Ectodermal cell (in vitro differentiated cells): ENCODE data around the gene BEX3.
"Not testable (repeated sequence)": the region's sequence is repeated elsewhere in the genome, so short reads cannot be mapped to it uniquely, and the experiment has no call there.

Source experiments
- H3K27ac ChIP-seq: 2 replicates; pipeline ENCODE4 v1.7.0; 2013; ENCODE audit warnings: mild to moderate bottlenecking, low read depth, low read length; ENCODE audit not compliant: insufficient read depth, poor library complexity, severe bottlenecking
- H3K27me3 ChIP-seq: 2 replicates; pipeline ENCODE4 v1.7.0; 2013; ENCODE audit warnings: mild to moderate bottlenecking, low read length; ENCODE audit not compliant: insufficient read depth, control insufficient read depth, poor library complexity, severe bottlenecking
- H3K36me3 ChIP-seq: one replicate; pipeline ENCODE4 v1.7.0; 2013; ENCODE audit warnings: low read length; ENCODE audit not compliant: control insufficient read depth, insufficient read depth
- H3K4me1 ChIP-seq: one replicate; pipeline ENCODE4 v1.7.0; 2013; ENCODE audit warnings: low read length; ENCODE audit not compliant: control insufficient read depth, insufficient read depth
- H3K4me3 ChIP-seq: 2 replicates; pipeline ENCODE4 v1.7.0; 2013; ENCODE audit warnings: low read depth, low read length, control low read depth; ENCODE audit not compliant: insufficient read depth
- H3K9me3 ChIP-seq: 2 replicates; pipeline ENCODE4 v1.7.0; 2013; ENCODE audit warnings: mild to moderate bottlenecking, low read length, moderate library complexity; ENCODE audit not compliant: control insufficient read depth
- WGBS, 2 experiments: methylation state at CpG; one replicate each; pipeline ENCODE4 v1.1.7; 2013; ENCODE audit warnings: missing lambda C conversion rate in 2 of 2; 5-methylcytosine and 5-hydroxymethylcytosine counted together

Gene BEX3

GRCh38 chrX:103357871-103358270 is 18.5 kb upstream of the BEX3 start:
- no peaks in the 10 kb centered on the region for H3K36me3 ChIP-seq
- no peaks in the 10 kb centered on the region for H3K9me3 ChIP-seq
- WGBS, 2 experiments = 80% methylated on average over 1 of the region's 2 CpGs; no CpG with 5 or more reads in 1 of the 2 experiments
- peak overlapping the region; percentile 69 for H3K4me3 ChIP-seq
- H3K27me3 ChIP-seq = no peaks in the 10 kb centered on the region
- no peaks in the 10 kb centered on the region for H3K4me1 ChIP-seq
- no peak overlapping the region for H3K27ac ChIP-seq

GRCh38 chrX:103359605-103360004 is 16.7 kb upstream of the BEX3 start:
- not testable (repeated sequence) for H3K27ac ChIP-seq, H3K36me3 ChIP-seq, H3K4me3 ChIP-seq, H3K9me3 ChIP-seq, H3K4me1 ChIP-seq, H3K27me3 ChIP-seq
- 80 to 92% methylated on average over 3 of the region's 3 CpGs for WGBS, 2 experiments

DNA sequence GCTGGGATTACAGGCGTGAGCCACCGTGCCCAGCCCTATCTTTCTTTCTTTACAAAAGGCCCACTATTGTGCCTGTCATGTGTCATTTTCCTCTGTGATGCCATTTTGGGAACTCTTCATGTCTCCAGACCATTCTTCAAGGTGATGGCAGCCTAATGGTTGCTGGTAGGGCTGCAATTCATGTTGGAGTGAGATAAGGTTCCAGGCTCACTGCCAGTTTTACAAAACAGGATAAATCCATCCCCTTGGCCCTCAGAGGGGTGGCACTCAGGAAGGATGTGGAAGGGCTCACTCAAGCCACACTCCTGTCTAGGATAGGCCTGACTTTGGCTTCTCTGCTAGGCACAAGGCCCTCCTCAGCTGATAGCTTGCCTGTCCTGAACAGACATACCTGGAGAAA is 16.2 kb upstream of the BEX3 start:
- H3K4me3 ChIP-seq = no peak overlapping the region
- H3K4me1 ChIP-seq = no peaks in the 10 kb centered on the region
- no peaks in the 10 kb centered on the region for H3K9me3 ChIP-seq
- H3K27me3 ChIP-seq = no peaks in the 10 kb centered on the region
- H3K36me3 ChIP-seq = no peaks in the 10 kb centered on the region
- H3K27ac ChIP-seq = no peak overlapping the region
- 95% methylated on average over 2 of the region's 2 CpGs for WGBS, 2 experiments

DNA sequence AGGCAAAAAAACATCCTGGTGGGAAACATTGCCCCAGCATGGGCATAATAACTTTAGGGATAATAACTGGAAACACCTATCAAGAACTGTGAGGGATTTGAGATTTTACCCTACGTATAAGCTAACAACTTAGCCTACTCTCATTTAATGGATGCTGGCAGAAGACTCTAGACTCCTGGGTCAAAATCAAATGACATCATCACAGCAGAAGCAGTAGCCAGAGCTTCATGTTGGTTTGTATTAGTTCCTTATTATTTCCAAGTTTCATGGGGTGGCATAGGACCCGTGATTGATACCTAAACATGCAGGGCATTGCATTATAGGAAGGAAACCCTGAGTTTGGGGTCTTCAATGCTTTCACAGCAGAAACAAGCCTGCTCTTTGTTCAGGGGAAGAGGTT is 15.4 kb upstream of the BEX3 start:
- H3K9me3 ChIP-seq = no peaks in the 10 kb centered on the region
- H3K27ac ChIP-seq = no peak overlapping the region
- WGBS, 2 experiments = 95 to 96% methylated on average over 2 of the region's 2 CpGs
- H3K36me3 ChIP-seq = no peaks in the 10 kb centered on the region
- H3K4me3 ChIP-seq = no peak overlapping the region
- H3K27me3 ChIP-seq = no peaks in the 10 kb centered on the region
- no peaks in the 10 kb centered on the region for H3K4me1 ChIP-seq

GRCh38 chrX:103361798-103362197 is 14.5 kb upstream of the BEX3 start:
- H3K9me3 ChIP-seq = no peaks in the 10 kb centered on the region
- 22% methylated on average over 1 of the region's 1 CpG; no CpG with 5 or more reads in 1 of the 2 experiments for WGBS, 2 experiments
- H3K27me3 ChIP-seq = no peaks in the 10 kb centered on the region
- H3K4me3 ChIP-seq = no peak overlapping the region
- H3K36me3 ChIP-seq = no peaks in the 10 kb centered on the region
- no peaks in the 10 kb centered on the region for H3K4me1 ChIP-seq
- H3K27ac ChIP-seq = no peak overlapping the region

GRCh38 chrX:103362474-103362873 is 13.9 kb upstream of the BEX3 start:
- Histone ChIP-seq H3K36me3 (no peaks in the 10 kb centered on the region), H3K9me3 (no peaks in the 10 kb centered on the region), H3K4me1 (no peaks in the 10 kb centered on the region), H3K4me3 (no peak overlapping the region), H3K27ac (no peak overlapping the region), H3K27me3 (no peaks in the 10 kb centered on the region)
- WGBS, 2 experiments = 33% methylated on average over 1 of the region's 1 CpG; no CpG with 5 or more reads in 1 of the 2 experiments

- H3K4me1 ChIP-seq = no peaks in the 10 kb centered on the region
- no peaks in the 10 kb centered on the region for H3K9me3 ChIP-seq
- H3K4me3 ChIP-seq = no peak overlapping the region
- no peak overlapping the region for H3K27ac ChIP-seq
- H3K27me3 ChIP-seq = no peaks in the 10 kb centered on the region
- H3K36me3 ChIP-seq = no peaks in the 10 kb centered on the region
- 90 to 100% methylated on average over 2 of the region's 2 CpGs for WGBS, 2 experiments
Observed at GRCh38 chrX:103363046-103363445, 13.3 kb upstream of the BEX3 start.

GRCh38 chrX:103367502-103367901 is 8.8 kb upstream of the BEX3 start:
- Histone ChIP-seq H3K36me3 (no peaks in the 10 kb centered on the region), H3K4me1 (no peaks in the 10 kb centered on the region), H3K27me3 (no peaks in the 10 kb centered on the region), H3K27ac (no peak overlapping the region), H3K4me3 (no peak overlapping the region), H3K9me3 (no peaks in the 10 kb centered on the region)
- WGBS, 2 experiments = 71 to 75% methylated on average over 1 of the region's 1 CpG

DNA sequence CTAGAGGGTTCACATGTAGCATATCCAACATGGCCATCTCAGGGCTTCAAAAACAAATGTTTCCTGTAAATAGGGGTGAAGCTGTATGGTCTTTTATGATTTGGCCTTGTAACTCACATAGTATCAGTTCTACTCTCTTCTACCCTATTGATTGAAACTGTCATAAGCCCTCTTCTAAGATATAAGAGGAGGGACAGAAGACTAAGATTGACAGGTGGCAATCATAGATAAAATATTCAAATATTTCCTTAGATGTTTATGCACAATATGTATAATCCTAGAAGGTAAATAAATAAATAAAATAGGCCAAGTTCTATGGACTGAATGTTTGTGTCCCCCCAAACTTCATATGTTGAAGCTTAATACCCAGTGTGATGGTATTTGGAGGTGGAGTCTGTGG is 6.9 kb upstream of the BEX3 start:
- no peaks in the 10 kb centered on the region for H3K36me3 ChIP-seq
- H3K27me3 ChIP-seq = no peaks in the 10 kb centered on the region
- H3K27ac ChIP-seq = no peak overlapping the region
- no peaks in the 10 kb centered on the region for H3K9me3 ChIP-seq
- no peak overlapping the region for H3K4me3 ChIP-seq
- no peaks in the 10 kb centered on the region for H3K4me1 ChIP-seq

GRCh38 chrX:103372886-103373285 is 3.5 kb upstream of the BEX3 start:
- no peaks in the 10 kb centered on the region for H3K27me3 ChIP-seq
- no peak overlapping the region for H3K4me3 ChIP-seq
- no peaks in the 10 kb centered on the region for H3K4me1 ChIP-seq
- 86 to 100% methylated on average over 1 to 2 of the region's 2 CpGs for WGBS, 2 experiments
- no peaks in the 10 kb centered on the region for H3K36me3 ChIP-seq
- no peak overlapping the region for H3K27ac ChIP-seq
- no peaks in the 10 kb centered on the region for H3K9me3 ChIP-seq

GRCh38 chrX:103373581-103373980 is 2.8 kb upstream of the BEX3 start:
- no peak overlapping the region for H3K27ac ChIP-seq
- H3K27me3 ChIP-seq = no peaks in the 10 kb centered on the region
- 82 to 98% methylated on average over 2 of the region's 3 CpGs for WGBS, 2 experiments
- no peaks in the 10 kb centered on the region for H3K4me1 ChIP-seq
- no peaks in the 10 kb centered on the region for H3K36me3 ChIP-seq
- no peak overlapping the region for H3K4me3 ChIP-seq
- no peaks in the 10 kb centered on the region for H3K9me3 ChIP-seq
